ENCODE results near the gene LORICRIN.

GRCh38 chr1:153308540-153308939 lies 49.1 kb downstream of the LORICRIN start:
- TF ChIP-seq CTCF (IDR thresholded peaks at IDR 0.05), result no peak
- no peak for TF ChIP-seq SIN3A (IDR thresholded peaks at IDR 0.05; ENCODE audit: borderline replicate concordance, insufficient read depth, low read depth, low read length)
- TF ChIP-seq REST (IDR thresholded peaks at IDR 0.05; ENCODE audit: insufficient read depth in 1 of 2, low read depth in 2 of 2, low read length in 1 of 2), result no peak
- TF ChIP-seq TCF7L2 (IDR thresholded peaks at IDR 0.05; ENCODE audit: low read depth, low read length), result no peak

All from Panc1 (cell line).